K562 (cell line): ENCODE results near the gene MAB21L4. TPM values are rescaled to one million over a fixed set of nuclear protein-coding genes. Genes with fewer than 3 reads are reported as not detected.

ENCODE experiments used
- ATAC-seq: fragments of 200-7000 bp; cut with Tn5 transposase; 3 replicates; pipeline ENCODE4 v1.9.1; 2020; ENCODE audit warnings: moderate library complexity
- BruUV-seq: library from RNA; stranded (reverse); fragments of 400-500 nt; replicated peaks from 2 replicates; lab custom pipeline; 2021; lab: Mats Ljungman, UMichigan
- CTCF ChIA-PET: fragments of 300-600 bp; formaldehyde crosslinking; extraction: SDS; loops from one replicate; lab custom pipeline; 2021; ENCODE audit warnings: low intra/inter-chr PET ratio; lab: Yijun Ruan, JAX
- POLR2A ChIA-PET: fragments of 300-600, 350-650 bp; sonication (Branson Sonifier 250); formaldehyde crosslinking; extraction: SDS; loops from one replicate; lab custom pipeline; 2021; ENCODE audit warnings: antibody characterized with exemption, inconsistent platforms; lab: Yijun Ruan, JAX
- DNase-seq, 4 experiments: peaks; one replicate each; pipeline versions ENCODE4 v3.0.0 to v3.0.0-alpha.2; 2011 to 2018; ENCODE audit warnings: low spot score in 3 of 4, mixed read lengths in 3 of 4; ENCODE audit errors: extremely low read depth in 1 of 4
- FAIRE-seq: peaks from 2 replicates; lab custom pipeline; 2011; peaks lifted over from hg19 to GRCh38; lab: Jason Lieb, UNC
- H2AFZ ChIP-seq: 2 replicates; pipeline ENCODE4 v1.6.0; 2011; ENCODE audit warnings: low read depth, low read length, control low read depth, inconsistent platforms
- H3K27ac ChIP-seq: fragments of 200-600 bp; 3 replicates; pipeline ENCODE4 v1.8.0; 2011; ENCODE audit warnings: low read depth, mild to moderate bottlenecking, control low read depth, inconsistent platforms, low read length, moderate library complexity, mixed read lengths; ENCODE audit errors: extremely low read depth
- H3K27me3 ChIP-seq, 2 experiments: fragments of 300-600 bp in 1 of 2; 2 replicates in 1 of 2; 3 replicates in 1 of 2; pipeline versions ENCODE4 v1.6.0 to v1.8.0; 2011; ENCODE audit warnings: inconsistent platforms in 2 of 2, low read length in 2 of 2, mild to moderate bottlenecking in 1 of 2, mixed read lengths in 1 of 2, moderate library complexity in 1 of 2; ENCODE audit not compliant: control insufficient read depth in 2 of 2, insufficient read depth in 2 of 2
- H3K36me3 ChIP-seq: fragments of 300-600 bp; 3 replicates; pipeline ENCODE4 v1.8.0; 2011; ENCODE audit warnings: mild to moderate bottlenecking, low read length, inconsistent platforms; ENCODE audit not compliant: control insufficient read depth, insufficient read depth
- H3K4me1 ChIP-seq, 2 experiments: fragments of 200-600 bp in 1 of 2; replicated peaks in 1 of 2; 2 replicates in 1 of 2; 3 replicates in 1 of 2; pipeline versions ENCODE4 v1.5.1 to v1.8.0; 2011; ENCODE audit warnings: inconsistent platforms in 2 of 2, low read length in 2 of 2, mild to moderate bottlenecking in 1 of 2, mixed read lengths in 1 of 2, moderate library complexity in 1 of 2; ENCODE audit not compliant: control insufficient read depth in 2 of 2, insufficient read depth in 2 of 2
- H3K4me2 ChIP-seq: 2 replicates; pipeline ENCODE4 v1.6.1; 2011; ENCODE audit warnings: low read length, control low read depth, inconsistent platforms, mixed read lengths; ENCODE audit not compliant: insufficient read depth
- H3K4me3 ChIP-seq: fragments of 200-600 bp; sonication (generic), shearing (Covaris generic); 2 replicates; pipeline ENCODE4 v1.5.1; 2016; ENCODE audit warnings: control low read depth, inconsistent platforms
- H3K79me2 ChIP-seq: fragments of 200-600 bp; 3 replicates; pipeline ENCODE4 v1.8.0; 2011; ENCODE audit warnings: low read length, inconsistent platforms; ENCODE audit not compliant: control insufficient read depth, insufficient read depth
- H3K9ac ChIP-seq, 2 experiments: 2 replicates each; pipeline versions ENCODE4 v1.6.0 to v1.6.1; 2011; ENCODE audit warnings: low read depth in 2 of 2, low read length in 2 of 2, control low read depth in 1 of 2, inconsistent platforms in 1 of 2, mild to moderate bottlenecking in 1 of 2, mixed read lengths in 1 of 2; ENCODE audit not compliant: insufficient read depth in 1 of 2
- H3K9me1 ChIP-seq: one replicate; pipeline ENCODE4 v1.6.0; 2011; ENCODE audit warnings: inconsistent platforms, mild to moderate bottlenecking, low read length, moderate library complexity; ENCODE audit not compliant: control insufficient read depth, insufficient read depth
- H3K9me3 ChIP-seq: replicated peaks from 2 replicates; pipeline ENCODE4 v1.5.1; 2011; ENCODE audit warnings: low read depth, low read length, inconsistent platforms; ENCODE audit not compliant: control insufficient read depth, insufficient read depth
- H4K20me1 ChIP-seq: replicated peaks from 2 replicates; pipeline ENCODE4 v1.6.1; 2011; ENCODE audit warnings: low read length, inconsistent platforms, mixed read lengths; ENCODE audit not compliant: control insufficient read depth, insufficient read depth
- ATF2 ChIP-seq: sonication (generic); formaldehyde crosslinking; IDR thresholded peaks from 2 replicates; pipeline ENCODE4 v1.8.1; 2022; ENCODE audit warnings: missing genetic modification reagents
- WGBS: fragments of 100-300 bp; shearing (Covaris generic); methylation state at CpG from one replicate; pipeline ENCODE4 v1.1.6; 2016; ENCODE audit warnings: low coverage, mixed read lengths; ENCODE audit not compliant: insufficient coverage; ENCODE audit errors: missing lambda C conversion rate; 5-methylcytosine and 5-hydroxymethylcytosine counted together
- in situ Hi-C: fragments of 300-500 bp; cut with MboI; formaldehyde crosslinking; loops from 4 replicates; pipeline ENCODE4 v1.15.0; 2018; ENCODE audit warnings: inconsistent platforms, mixed read lengths
- intact Hi-C: fragments of 100-400 bp; cut with micrococcal nuclease; formaldehyde crosslinking; loops from 2 replicates; pipeline ENCODE4 v1.14.2; 2022
- polyA plus RNA-seq, 8 experiments: library from polyadenylated mRNA; depleted of rRNA in 4 of 8; stranded (reverse) in 5 of 8; unstranded in 3 of 8; fragments of >200 nt; fragmentation: Nextera tagmentation in 2 of 8; fragmentation: Illumina TruSeq in 1 of 8; extraction: Ambion mirVana in 2 of 8; extraction: Trizol in 1 of 8; gene quantifications; 2 replicates each; pipeline versions ENCODE4 v1.2.1 to v1.2.3, GENCODE V29; 2011 to 2014; ENCODE audit warnings: inconsistent platforms in 1 of 8, missing spikeins in 1 of 8
- total RNA-seq, 7 experiments: library from RNA; depleted of rRNA in 6 of 7; stranded (reverse); fragments of >200 nt in 6 of 7; fragmentation: Illumina TruSeq in 2 of 7; extraction: Trizol in 2 of 7; gene quantifications; 2 replicates each; pipeline versions ENCODE4 v1.2.1 to v1.2.3, GENCODE V29; 2011 to 2021; ENCODE audit warnings: low replicate concordance in 1 of 7
- TF ChIP-seq, protein P1 (sequence below), 2 experiments: fragments of 450-650 bp in 1 of 2; IDR thresholded peaks; 2 replicates each; pipeline ENCODE4 v1.6.1; 2011 to 2017; ENCODE audit warnings: low read depth in 2 of 2, antibody characterized with exemption in 1 of 2, borderline replicate concordance in 1 of 2, low read length in 1 of 2, mild to moderate bottlenecking in 1 of 2, mixed read lengths in 1 of 2; ENCODE audit not compliant: control insufficient read depth in 1 of 2

MAB21L4 gene
- total and polyA plus RNA-seq, 9 of the 15 experiments (the other 6 are each of a cell fraction or from before 2014, with no cell fraction given), result 0.03 TPM; not detected in 8

- TF ChIP-seq, protein P1, sequence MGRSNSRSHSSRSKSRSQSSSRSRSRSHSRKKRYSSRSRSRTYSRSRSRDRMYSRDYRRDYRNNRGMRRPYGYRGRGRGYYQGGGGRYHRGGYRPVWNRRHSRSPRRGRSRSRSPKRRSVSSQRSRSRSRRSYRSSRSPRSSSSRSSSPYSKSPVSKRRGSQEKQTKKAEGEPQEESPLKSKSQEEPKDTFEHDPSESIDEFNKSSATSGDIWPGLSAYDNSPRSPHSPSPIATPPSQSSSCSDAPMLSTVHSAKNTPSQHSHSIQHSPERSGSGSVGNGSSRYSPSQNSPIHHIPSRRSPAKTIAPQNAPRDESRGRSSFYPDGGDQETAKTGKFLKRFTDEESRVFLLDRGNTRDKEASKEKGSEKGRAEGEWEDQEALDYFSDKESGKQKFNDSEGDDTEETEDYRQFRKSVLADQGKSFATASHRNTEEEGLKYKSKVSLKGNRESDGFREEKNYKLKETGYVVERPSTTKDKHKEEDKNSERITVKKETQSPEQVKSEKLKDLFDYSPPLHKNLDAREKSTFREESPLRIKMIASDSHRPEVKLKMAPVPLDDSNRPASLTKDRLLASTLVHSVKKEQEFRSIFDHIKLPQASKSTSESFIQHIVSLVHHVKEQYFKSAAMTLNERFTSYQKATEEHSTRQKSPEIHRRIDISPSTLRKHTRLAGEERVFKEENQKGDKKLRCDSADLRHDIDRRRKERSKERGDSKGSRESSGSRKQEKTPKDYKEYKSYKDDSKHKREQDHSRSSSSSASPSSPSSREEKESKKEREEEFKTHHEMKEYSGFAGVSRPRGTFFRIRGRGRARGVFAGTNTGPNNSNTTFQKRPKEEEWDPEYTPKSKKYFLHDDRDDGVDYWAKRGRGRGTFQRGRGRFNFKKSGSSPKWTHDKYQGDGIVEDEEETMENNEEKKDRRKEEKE (IDR thresholded peaks at IDR 0.05; ENCODE audit: borderline replicate concordance in 1 of 2, control insufficient read depth in 1 of 2, low read depth in 2 of 2, low read length in 1 of 2), result no peak
- TF ChIP-seq ATF2 (CRISPR knock-in tag), result no peak
- no peaks in the 10 kb centered on the region for H3K9me1 ChIP-seq
- no peaks in the 10 kb centered on the region for H3K36me3 ChIP-seq
- no peak overlapping the region for H3K4me3 ChIP-seq
- FAIRE-seq (no peak), ATAC-seq (no peak), DNase-seq (no peak)
- H4K20me1 ChIP-seq, result no peaks in the 10 kb centered on the region
- peaks cover 0 to 64% of the 10 kb centered on the region in 2 experiments; a peak in 3 of 5 replicates for H3K27me3 ChIP-seq
- H2AFZ ChIP-seq, result no peak overlapping the region
- no peak overlapping the region for H3K27ac ChIP-seq
- BruUV-seq, result no TSS peak
- no peak overlapping the region; a peak in 1 of 4 replicates for H3K9ac ChIP-seq
- in situ Hi-C loops (no loop called here), intact Hi-C loops (no loop called here)
- no peaks in the 10 kb centered on the region for H3K9me3 ChIP-seq
- WGBS, result 5% methylated on average over 20 of the region's 24 CpGs
- H3K79me2 ChIP-seq, result no peaks in the 10 kb centered on the region
- ChIA-PET CTCF (no interaction called here), POLR2A (no interaction called here)
- H3K4me1 ChIP-seq, result peaks cover 0 to 7% of the 10 kb centered on the region in 2 experiments; a peak in 2 of 5 replicates
- no peak overlapping the region for H3K4me2 ChIP-seq
These were observed 32.8 kb upstream of the MAB21L4 start for GRCh38 chr2:240928476-240929363.
